GM12891 (cell line): Measurements from ENCODE around the gene ITPRID1.

ENCODE experiments used
- PAX5 ChIP-seq: IDR thresholded peaks from 2 replicates; pipeline ENCODE4 v1.6.1; 2011; ENCODE audit warnings: low read length, moderate library complexity, mild to moderate bottlenecking; ENCODE audit not compliant: insufficient read depth, severe bottlenecking
- POLR2A ChIP-seq: IDR thresholded peaks from 2 replicates; pipeline ENCODE4 v1.6.1; 2011; ENCODE audit warnings: low read depth, low read length, control low read depth
- POLR2AphosphoS5 ChIP-seq: IDR thresholded peaks from 2 replicates; pipeline ENCODE4 v1.6.1; 2011; ENCODE audit warnings: low read depth, low read length, control low read depth
- POU2F2 ChIP-seq: IDR thresholded peaks from 2 replicates; pipeline ENCODE4 v1.6.1; 2011; ENCODE audit warnings: low read depth, mild to moderate bottlenecking, control low read depth, low read length, moderate library complexity
- SPI1 ChIP-seq: IDR thresholded peaks from 2 replicates; pipeline ENCODE4 v1.6.1; 2011; ENCODE audit warnings: low read depth, low read length, control low read depth
- TAF1 ChIP-seq: IDR thresholded peaks from 2 replicates; pipeline ENCODE4 v1.6.1; 2011; ENCODE audit warnings: low read depth, low read length, control low read depth

DNA sequence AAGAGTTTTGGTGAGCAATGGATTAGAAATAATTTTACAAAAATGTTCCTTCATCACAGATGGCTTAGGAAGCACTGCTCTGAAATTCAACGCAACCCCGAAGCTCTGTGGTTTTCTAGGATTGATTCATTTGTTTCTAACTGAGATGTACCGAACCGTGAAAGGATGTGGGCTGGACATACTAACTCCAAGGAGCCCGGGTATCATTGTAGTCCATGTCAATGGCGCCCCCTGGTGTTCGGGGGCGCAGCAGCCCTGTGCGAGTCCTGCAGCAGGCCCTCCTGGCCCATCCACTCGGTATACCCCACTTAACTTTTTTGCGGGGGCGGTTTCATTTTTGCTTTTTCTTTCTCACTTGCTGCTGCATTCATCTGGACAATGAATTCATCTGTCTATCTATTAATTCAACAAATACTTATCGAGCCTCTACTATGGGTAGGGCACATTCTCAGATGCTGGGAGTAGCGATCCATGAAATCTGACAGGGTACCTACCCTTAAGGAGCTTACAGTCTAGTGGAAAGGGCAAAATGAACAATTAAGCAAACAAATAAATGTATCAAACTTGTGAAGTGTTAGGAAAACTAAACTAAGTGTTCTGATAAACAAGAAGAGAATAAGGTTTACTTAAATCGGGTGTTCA lies 25.2 kb upstream of the ITPRID1 start:
- TF ChIP-seq POLR2A (no peak), POLR2AphosphoS5 (no peak), TAF1 (no peak), SPI1 (no peak), POU2F2 (no peak), PAX5 (peak; percentile 88)
